Left forelimb (tissue), 1 donor: Measurements from ENCODE around the gene CTU1.

Experiments used
- DNase-seq: peaks from one replicate; pipeline ENCODE4 v3.0.0-alpha.2; 2018; ENCODE audit warnings: low spot score

Gene CTU1

DNA sequence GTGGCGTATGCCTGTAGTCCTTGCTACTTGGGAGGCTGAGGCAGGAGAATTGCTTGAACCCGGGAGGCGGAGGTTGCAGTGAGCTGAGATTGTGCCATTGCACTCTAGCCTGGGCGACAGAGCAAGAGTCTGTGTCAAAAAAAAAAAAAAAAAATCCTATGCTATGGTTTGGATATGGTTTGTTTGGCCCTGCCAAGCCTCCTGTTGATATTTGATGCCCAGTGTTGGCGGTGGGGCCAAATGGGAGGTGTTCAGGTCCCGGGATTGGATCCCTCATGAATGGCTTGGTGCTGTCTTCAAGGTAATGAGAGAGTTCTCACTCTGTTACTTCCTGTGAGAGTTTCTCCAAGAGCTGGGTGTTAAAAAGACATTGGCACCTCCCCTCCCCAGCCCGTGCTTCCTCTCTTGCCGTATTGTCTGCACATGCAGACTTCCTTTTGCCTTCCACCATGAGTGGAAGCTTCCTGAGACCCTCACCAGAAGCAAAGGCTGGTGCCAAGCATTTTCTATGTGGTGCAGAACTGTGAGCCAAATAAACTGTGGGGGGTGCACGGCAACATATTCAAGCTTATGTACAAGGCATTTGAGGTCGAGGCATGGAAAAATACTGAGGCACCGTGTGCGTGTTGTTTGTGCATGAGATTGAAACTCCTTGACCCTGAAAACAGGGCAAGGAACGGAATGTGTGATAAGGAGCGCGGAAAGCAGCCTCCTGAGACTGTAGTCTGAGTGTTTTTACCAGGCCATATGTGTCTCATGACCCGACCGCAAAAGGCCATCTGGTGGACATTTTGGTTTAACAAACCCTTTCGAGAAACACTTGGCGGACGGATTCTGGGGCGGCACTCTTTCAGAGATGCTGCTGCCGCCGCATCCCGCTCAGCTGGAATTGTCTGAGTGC lies 23.8 kb upstream of the CTU1 start:
- DNase-seq, result peak; percentile 47

DNA sequence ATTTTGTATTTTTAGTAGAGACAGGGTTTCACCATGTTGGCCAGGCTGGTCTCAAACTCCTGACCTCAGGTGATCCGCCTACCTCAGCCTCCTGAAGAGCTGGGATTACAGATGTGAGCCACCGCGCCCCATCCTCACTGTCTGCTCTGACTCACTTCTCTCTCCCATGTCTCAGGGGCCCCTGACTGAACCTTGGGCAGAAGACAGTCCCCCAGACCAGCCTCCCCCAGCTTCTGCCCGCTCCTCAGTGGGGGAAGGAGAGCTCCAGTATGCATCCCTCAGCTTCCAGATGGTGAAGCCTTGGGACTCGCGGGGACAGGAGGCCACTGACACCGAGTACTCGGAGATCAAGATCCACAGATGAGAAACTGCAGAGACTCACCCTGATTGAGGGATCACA lies 21.5 kb upstream of the CTU1 start:
- no peak for DNase-seq

DNA sequence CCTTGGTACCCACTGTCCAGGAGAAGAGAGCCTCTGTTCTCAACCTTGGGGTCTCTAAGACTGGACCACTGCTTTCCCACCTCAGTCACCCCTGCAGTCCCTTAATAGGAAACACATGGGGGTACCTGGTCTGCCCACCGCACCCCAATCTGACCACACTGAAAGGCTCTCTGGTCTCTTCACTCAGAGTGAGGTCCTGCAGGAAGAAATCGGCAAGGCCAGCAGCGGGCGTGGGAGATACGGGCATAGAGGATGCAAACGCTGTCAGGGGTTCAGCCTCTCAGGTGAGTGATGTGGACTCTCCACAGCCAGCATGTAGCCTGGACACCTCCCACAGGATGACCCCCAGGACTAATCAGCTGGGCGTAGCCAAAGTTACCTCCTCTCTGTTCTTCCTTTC lies 20.0 kb upstream of the CTU1 start:
- DNase-seq, result no peak

DNA sequence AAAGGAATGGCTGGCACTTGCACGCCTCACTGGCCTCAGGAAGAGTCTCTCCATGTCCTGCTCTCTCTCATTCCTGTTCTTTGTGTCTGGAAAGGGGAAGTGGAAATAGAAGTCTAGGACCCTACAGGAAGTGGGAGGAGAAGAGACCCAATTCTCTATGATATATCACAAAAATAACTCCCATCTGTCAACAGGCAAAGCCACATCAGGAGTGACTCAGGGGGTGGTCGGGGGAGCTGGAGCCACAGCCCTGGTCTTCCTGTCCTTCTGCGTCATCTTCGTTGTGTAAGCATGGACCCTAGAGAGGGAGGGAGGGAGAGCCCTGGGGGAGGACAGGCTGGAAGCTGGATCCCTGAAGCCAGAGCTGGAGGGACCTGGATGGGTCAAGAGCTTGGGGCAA lies 19.5 kb upstream of the CTU1 start:
- peak; percentile 46 for DNase-seq

DNA sequence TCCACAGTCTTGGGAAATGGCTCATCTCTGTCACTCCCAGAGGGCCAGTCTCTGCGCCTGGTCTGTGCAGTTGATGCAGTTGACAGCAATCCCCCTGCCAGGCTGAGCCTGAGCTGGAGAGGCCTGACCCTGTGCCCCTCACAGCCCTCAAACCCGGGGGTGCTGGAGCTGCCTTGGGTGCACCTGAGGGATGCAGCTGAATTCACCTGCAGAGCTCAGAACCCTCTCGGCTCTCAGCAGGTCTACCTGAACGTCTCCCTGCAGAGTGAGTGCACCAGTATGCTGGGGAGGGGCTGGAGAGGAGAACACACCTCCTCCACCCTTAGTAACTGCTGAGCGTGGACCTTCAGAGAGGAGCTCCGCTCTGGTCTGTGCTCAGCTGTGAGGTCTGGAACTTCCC lies 18.8 kb upstream of the CTU1 start:
- no peak for DNase-seq

DNA sequence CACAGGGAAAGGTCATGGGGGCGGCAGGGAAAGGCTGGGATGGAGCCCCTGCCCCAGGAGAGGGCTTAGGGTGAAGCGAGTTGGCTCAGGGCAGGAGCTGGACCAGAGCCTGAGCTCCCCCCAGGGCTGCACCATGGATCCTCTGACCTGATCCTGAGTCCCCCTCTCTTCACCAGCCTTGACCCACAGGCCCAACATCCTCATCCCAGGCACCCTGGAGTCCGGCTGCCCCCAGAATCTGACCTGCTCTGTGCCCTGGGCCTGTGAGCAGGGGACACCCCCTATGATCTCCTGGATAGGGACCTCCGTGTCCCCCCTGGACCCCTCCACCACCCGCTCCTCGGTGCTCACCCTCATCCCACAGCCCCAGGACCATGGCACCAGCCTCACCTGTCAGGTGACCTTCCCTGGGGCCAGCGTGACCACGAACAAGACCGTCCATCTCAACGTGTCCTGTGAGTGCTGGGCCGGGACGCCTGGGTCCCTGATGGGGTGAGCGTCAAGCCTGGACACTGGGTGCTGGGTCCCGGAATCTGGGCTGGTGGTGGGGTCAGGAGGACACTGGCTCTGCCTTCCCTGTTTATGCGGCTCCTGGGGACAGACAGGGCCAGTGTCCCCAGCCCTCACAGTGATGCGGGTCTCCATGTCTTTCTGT lies 17.3 kb upstream of the CTU1 start:
- DNase-seq, result no peak

DNA sequence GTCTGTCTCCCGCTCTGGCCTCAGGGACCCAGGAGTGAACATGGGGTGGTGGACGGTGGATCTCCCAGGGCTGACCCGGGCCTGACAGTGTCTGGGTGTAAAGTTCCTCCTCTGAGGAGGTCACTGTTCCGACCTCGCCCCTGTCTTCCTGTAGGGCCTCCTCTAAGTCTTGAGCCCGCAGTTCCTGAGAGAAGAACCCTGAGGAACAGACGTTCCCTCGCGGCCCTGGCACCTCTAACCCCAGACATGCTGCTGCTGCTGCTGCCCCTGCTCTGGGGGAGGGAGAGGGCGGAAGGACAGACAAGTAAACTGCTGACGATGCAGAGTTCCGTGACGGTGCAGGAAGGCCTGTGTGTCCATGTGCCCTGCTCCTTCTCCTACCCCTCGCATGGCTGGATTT lies 16.5 kb upstream of the CTU1 start, which contains the start of gene SIGLEC9:
TSS of gene SIGLEC9 (plus strand) at position 178 of the 400 bp plus-strand sequence. CDS start at position 247, 69 bp downstream.
- DNase-seq, result no peak

DNA sequence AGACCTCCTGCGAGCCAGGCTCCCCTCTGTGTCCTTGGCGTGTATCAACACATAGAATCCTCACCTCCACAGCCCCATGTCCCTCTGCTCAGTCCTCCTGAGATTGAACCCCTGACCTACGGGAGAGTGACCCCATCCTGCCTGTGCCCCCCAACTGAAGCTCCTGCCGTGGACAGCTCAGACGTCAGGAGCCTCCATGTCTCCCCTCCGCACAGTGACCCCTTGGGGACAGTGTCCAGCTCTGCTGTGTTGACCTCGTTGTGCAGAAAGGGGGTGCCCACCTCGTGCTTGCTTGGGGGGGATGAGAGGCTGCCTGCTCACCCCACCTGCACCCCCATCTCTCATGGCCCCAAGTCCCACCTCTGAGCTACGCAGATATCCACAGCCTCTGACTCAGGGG lies 16.0 kb upstream of the CTU1 start:
- no peak for DNase-seq

DNA sequence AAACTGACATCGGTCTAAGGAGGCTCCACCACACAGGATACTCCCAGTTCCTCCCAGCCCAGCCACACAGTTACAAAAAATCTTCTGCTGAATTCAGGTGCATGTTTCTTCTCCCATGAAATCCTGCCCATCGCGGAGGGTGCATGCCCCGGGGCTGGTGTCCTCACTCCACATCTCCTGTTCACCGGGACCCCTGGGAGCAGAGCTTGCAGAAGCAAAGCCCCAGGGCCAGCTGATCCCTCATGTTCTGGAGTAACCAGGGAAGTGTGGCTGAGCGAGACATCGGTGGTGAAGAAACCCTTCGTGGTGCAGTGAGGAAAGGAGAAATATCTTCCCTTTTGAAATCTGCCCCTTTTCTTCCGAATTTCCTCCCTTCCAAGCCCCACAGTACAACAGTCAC lies 15.6 kb upstream of the CTU1 start:
- DNase-seq, result no peak

DNA sequence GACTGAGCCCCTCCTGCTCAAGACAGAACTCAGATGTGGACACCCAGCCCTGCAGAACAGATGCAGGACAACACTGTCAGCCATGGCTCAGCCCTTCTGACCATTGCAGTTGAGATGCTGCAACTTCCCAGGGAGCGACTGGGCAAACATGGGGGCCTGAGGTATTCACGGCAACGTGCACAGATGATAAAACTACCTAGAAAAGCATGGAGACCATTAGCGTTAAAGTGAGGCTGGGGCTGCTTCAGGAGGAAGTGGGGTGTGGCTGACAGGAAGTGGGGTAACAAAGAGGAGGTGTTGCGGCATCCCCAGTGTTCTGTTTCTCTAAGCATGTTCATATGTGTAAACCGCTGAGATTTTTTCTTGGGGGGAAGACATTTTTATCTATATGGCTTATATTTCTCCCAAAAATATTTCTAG lies 15.2 kb upstream of the CTU1 start:
- DNase-seq, result no peak

DNA sequence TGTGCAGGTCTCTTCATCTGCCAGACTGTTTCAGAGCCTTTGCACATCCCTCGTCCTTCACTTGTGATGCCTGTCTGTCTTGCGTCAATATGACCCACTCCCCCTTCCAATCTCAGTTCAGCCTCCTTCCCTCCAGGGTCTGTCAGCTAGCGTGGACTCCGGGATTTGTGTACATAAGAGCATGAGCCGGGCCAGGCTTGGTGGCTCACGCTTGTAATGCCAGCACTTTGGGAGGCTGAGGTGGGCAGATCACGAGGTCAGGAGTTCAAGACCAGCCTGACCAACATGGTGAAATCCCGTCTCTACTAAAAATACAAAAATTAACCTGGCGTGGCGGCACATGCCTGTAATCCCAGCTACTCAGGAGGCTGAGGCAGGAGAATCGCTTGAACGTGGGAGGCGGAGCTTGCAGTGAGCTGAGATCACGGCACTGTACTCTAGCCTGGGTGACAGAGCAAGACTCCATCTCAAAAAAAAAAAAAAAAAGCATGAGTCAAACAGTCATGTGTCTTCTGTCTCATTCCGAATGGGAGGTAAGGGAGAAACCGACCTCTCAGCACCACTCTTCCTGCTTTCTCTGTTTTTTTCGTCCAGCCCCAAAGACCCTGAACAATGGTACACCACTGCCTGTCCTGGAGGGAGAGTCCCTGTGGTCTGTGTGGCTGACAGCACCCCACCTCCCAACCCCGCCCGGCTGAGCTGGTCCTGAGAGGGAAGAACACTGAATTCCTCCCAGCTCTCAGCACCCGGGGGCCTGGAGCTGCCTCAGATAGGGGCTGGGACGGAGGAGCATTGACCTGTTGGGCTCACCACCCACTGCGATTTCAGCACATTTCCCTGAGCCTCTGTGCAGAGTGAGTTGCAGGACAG lies 14.1 kb upstream of the CTU1 start:
- DNase-seq, result no peak

DNA sequence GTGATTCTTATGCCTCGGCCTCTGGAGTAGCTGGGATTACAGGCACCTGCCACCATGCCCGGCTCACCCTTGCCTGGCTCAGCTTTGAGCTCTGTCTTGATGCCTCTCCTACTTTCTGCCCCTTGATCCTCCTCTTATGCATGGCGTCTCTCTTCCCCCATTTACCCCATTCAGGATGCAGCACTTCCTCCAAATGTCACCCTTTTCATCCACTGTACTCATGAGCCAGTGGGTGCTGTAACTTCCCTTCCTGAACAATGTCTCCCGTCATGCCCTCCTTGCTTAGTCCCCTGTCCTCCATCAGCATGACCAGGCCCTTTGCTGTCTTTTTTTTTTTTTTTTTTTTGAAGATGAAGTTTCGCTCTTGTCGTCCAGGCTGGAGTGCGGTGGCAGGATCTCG lies 13.0 kb upstream of the CTU1 start:
- DNase-seq, result no peak

DNA sequence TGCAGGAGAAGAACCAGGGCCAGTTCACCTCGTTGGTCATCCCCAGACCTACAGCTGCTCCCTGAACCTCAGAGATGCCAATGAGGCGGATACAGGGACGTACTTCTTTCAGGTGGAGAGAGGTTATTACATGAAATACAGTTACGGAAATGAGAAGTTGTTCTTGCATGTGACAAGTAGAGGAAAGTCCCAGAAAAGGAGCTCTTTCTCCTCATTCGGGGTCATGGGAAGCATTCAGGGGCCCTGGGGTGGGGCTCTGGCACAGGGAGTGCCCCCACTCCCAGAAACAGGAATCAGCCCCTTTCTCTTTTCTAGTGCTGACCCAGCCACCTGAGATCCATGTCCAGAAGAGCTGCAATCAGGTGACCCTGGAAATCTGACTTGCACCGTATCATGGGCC lies 12.0 kb upstream of the CTU1 start:
- no peak for DNase-seq

DNA sequence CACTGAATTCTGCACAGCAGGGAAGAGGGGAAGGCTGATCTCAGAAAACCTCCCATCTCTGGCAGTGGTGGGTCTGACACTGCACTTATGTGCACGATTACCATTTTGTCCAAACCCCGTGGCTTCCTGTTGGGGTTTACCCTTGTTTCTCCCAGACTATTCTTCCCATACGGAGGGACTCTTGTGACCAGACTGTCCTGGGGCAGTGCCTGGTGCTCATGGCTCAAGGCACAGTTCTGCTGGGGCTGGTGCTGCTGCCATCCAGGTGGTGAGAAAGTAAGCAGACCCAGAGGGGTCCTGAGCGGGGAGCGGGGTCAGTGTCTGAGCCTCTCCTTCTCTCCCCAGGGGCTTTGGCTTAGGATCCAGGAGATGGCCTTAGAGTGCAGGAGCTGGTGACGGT lies 11.4 kb upstream of the CTU1 start:
- no peak for DNase-seq

DNA sequence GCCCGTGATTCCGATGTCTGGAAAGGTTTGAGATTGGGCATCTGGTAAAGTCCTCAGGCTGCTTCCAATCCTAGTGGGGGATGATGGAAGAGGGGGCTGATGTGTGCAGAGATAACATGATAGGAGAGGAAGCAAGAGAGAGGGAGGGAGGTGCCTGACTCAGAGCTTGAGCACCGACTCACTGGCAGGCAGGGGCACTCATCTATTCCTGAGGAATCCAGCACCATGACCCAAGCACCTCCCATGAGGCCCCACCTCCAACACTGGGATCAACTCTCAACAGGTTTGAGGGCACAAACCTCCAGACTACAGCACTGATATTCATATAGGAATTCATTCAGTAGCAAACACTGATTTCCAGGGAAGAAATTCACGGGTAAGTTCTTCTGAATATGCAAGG lies 10.9 kb upstream of the CTU1 start:
- no peak for DNase-seq

DNA sequence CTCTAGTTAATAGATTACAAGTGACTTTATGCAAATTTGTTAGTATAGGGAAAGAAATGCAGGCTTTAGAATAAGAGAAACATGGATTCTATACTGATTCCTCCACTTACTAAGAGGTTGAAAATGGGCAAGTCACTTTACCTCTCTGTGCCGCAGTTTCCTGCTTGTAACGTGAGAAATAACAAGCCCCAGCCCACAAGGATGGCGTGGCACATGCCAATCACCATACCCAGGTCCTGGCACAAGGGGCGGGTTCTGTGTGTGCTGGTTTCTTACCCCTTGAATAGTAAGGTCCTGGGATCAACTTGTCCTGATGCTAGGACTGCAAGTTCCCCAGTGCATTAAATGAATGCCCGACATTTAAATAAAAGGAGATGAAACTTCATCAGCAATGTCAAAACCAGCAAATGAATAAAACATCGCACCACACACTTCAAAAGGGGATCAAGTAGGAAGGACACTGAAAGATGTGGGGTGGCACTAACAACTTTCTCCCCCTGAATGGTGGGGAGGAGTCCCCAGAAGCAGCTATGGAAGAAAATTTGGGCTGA lies 8.6 kb upstream of the CTU1 start:
- DNase-seq, result no peak

DNA sequence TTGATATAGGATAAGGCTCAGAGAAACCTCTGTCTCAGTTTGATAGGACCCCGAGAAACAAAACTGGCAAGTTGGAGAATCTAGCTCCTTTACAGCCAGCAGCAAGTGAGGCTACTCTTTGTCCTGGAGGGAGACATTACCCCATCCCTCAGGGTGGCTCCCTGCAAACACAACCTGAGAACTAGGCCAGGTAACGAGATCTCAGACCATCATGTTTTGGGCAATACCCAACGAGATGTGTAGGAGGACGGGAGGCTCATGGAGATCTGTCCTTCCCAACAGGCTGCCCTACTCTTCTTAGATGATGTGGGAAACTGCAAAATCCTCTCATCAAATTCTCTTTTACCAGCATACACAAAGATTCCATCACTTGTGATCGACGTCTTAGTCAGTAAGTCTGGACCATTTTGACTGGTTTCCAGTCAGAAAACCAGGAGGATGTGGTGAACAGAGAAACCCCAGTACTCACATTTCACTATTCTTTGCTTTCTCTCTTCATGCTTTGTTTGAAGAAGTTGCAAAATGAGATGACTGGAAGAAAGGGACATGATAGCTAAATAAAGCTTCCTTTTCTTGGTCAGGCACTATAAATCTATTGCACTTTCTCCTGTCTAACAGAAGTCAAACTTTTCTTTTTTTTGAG lies 6.0 kb upstream of the CTU1 start:
- DNase-seq, result no peak

DNA sequence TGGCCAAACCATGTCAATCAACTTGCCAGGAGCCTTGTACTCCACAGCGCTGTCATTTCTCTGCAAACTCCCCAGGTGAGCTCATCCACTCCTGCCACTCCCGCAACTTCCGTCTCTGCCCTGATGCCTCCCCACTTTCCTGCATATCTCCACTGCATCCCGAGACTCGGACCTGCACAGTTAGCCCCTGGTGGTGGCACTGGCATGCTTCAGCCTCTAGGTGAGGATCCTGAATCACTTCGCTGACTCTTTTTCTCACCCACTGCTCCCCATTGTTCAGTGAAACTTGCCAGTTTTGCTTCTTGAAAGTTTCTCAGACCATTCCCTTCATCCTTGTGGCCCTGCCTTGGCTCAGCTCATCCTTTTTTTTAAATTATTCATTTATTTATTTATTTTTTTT lies 3.4 kb upstream of the CTU1 start:
- no peak for DNase-seq

DNA sequence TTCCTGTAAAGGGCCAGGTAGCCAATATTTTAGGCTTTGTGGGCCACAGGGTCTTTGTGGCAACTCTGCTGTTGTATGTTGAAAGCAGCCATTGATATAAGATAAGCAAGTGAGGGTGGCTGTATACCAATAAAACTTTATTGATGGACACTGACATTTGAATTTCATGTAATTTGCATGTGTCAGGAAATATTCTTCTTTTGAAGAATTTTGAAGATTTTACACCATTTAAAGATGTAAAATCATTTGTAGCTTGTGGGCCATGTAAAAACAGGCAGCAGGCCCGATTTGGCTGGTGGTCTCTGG lies 2.4 kb upstream of the CTU1 start:
- DNase-seq, result no peak

DNA sequence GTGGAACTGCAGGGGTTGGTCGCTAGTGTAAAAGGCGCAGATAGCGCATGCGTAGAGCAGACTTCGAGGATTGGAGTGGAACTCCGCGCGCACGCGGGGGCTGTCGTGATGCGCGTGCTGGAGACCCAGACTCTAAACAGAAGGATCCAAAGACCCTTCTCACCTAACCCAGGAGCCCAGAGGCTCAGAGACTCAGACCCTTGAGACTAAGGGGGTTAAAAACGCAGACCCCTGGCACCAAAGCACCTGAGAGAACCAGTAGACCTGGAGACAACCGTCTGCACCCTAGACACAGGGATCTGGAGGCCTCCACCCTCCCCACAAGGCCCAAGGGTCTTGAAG lies 567 bp upstream of the CTU1 start:
- DNase-seq, result no peak

DNA sequence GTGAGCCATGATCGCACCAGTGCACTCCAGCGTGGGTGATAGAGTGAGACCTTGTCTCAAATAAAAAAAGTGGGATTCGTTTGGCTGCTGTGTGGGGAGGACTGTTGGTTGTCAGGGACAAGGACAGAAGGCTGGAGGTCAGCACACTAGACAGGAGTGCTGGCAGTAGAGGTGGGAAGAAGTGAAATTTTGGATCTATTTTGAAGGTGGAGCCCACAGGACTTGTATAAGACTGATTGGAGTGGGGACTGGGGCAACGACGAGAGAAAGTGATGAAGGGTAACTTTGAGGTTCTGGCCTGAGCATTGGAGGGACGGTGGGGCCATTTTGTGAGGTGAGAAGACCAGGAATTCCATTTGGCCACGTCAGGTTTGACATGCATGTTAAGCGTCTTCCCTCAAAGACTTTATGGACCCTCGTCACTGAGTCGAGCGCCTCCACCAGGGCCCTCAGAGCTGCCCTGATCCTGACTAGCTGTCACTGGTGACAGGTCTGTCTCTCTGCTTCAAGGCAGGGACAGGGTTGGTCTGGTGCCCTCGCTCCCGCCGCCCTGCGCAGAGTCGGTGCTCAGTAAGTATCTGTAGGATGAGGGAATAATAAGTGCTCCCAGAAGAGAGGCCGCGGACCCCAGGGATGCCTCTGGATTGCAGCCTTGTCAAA lies 673 bp downstream of the CTU1 start:
- DNase-seq, result no peak

DNA sequence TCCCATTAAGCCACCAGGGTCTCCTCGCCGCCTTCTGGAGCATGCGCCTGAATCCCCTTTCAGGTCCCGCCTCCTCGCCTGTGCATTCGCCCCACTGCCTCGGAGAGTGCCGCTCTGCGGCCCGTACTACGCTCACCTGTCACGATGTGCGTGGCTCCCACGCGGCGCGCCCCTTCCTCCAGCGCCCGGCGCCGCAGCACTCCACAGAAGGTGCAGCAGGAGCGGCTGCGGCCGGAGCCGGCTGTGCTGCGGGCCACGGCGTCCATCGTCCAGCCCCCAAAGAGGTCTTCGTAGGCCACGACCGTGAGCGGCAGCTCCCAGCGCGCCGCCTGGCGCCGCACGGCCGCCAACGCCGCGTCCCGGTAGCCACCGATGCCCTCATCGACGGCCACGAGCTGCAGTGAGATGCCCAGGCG lies 4.3 kb downstream of the CTU1 start:
- DNase-seq, result no peak
